Fibroblast of the conjunctiva (primary cell): Measurements from ENCODE around the gene NTPCR.

Experiments used
- DNase-seq: peaks from one replicate; pipeline ENCODE4 v3.0.0-alpha.2; 2010; ENCODE audit warnings: low read depth

Gene NTPCR

DNA sequence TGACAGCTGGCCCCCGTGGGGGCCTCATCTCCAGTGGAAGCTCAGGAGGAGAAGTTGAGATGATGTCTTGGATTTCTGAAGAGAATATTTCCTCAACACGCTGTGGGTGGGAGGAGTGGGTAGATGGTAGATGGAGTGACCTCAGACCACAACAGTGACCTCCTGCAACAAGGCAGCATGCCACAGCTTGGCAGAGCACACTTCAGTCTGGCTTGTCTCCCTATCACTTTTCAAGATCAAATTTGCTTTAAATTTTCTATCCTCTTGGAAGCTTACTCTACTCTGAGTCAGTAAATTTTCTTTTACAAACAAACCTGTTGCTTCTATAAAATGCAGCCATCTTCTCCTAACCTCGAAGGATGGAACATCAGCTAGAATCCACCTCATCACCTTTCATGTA lies 59.7 kb downstream of the NTPCR start:
- DNase-seq: no peak

GRCh38 chr1:233012021-233012420 lies 61.6 kb downstream of the NTPCR start:
- no peak for DNase-seq

DNA sequence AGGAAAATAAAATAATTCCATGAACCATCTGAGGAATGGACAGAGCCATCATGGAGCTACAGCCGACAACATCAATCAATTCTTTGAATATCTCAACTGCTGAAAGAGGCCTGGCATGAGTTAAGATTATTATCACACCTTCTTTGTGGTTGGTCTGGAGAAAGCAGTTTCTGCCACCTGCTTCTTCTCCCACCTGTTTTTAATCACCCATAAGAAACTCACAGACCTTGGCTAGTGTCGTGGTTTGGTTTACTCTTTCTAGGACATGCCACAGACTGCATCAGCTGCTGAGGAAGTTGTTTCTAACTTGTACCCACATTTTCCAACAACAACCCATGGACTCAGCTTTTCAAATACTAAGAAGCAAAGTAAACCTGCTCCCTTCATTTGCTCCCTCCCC lies 65.6 kb downstream of the NTPCR start:
- DNase-seq: no peak

GRCh38 chr1:233016798-233017197 lies 66.4 kb downstream of the NTPCR start:
- no peak for DNase-seq

- DNase-seq: no peak
Measured at GRCh38 chr1:233019083-233019482, 68.7 kb downstream of the NTPCR start.

DNA sequence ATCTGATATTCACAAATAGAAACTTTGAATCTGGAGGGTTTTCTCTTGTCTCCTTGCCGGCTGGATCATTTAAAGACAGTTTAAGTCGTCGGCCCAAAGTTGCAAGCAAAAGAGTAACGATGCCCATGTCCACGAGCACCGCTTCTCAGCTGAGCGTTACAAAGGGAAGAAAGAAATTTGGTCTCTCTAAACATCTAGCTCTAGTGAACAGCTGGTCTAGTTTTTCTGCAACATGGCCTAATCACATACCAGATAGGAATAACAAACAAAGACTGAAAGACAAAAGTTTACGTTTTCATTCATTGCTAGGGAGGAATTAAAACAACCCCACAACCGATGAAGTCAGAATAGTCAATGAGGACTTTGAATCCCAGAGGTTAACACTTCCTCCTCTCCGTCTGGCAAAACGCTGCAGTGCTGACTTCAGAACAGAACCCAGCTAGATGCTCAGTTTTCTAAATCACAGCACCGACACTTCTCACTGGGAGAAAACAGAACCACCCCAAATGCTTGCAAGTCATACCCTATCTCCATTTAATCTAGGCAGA lies 69.4 kb downstream of the NTPCR start:
- DNase-seq: peak; percentile 8

DNA sequence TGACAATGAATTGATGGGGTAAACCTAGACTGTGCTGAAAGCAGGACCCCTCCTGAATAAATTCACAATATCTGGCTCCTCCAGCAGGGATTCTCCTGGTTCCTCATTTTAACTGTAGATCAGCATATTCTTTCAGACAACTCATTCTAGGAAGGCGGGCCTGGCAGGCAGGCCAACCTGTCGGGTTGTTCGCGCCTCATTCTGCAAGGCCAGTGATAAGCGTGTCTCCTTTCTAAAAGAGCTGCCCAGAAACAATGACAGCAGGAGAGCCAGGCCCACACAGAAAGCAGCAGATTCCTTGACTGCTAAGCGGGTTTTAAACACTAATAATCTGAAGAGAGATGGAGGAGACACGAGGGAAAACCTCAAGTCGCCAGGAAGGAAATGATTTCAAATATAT lies 70.0 kb downstream of the NTPCR start:
- DNase-seq: no peak

DNA sequence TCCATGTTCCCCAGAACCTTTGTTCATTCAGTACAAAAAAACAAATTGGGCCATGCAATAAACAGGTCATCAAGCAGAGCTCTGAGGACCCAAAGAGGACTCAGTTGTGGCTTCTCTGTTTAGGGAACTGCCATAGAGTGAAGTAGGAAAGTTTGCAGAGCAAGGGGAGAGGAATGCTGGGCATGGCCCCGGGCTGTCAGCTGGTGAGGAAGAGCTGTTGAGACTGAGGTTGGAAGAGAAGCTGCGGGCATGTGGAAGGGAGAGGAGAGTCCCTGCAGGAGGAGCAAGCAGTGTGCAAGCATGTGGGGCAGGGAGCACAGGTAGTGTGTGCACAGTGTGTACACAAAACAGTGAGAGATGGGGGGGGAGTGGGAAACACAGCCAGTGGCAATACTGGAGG lies 71.8 kb downstream of the NTPCR start:
- DNase-seq: no peak

DNA sequence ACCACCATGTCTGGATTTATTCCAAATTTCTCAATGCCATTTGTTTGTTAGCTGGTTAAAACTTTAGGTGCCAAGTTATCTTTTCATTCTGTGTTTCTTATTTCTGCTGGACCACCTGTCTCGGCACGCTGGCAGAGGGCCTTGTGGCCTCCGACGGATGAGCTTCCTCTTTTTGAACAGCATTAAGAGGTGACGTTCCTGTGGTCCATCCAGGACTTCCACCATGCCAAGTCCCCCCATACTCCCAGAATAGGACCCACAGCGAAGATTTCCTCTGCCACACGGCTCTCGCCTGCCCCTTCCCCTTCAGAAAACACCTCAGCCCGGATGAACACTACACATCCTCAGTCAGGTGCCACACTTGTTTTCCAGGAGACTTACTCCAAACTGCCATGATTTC lies 73.8 kb downstream of the NTPCR start:
- DNase-seq: no peak

- DNase-seq: no peak
Measured at GRCh38 chr1:233025157-233025556, 74.7 kb downstream of the NTPCR start.

- no peak for DNase-seq
Measured at GRCh38 chr1:233025567-233025966, 75.2 kb downstream of the NTPCR start.

- DNase-seq: no peak
Measured at GRCh38 chr1:233027046-233027445, 76.6 kb downstream of the NTPCR start.

DNA sequence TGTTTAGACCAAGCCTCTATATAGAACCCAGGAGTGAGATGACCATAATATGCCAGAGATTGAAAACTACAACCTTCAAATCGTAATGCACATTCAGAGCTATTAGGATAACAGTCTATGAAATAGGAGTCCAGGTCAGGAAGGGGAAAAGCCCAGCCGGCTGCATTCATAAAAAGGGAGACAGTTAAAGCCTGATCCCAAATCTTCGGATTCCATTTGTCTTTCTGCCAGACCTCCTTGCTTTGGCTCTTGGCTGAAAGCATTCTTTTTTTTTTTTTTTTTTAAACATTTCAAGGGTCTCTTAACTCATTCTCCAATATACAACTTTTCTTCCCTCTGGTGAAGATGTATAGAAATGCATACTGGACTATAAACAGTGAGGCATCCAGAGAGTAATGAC lies 81.1 kb downstream of the NTPCR start:
- no peak for DNase-seq

- no peak for DNase-seq
Measured at GRCh38 chr1:233032916-233033315, 82.5 kb downstream of the NTPCR start.

DNA sequence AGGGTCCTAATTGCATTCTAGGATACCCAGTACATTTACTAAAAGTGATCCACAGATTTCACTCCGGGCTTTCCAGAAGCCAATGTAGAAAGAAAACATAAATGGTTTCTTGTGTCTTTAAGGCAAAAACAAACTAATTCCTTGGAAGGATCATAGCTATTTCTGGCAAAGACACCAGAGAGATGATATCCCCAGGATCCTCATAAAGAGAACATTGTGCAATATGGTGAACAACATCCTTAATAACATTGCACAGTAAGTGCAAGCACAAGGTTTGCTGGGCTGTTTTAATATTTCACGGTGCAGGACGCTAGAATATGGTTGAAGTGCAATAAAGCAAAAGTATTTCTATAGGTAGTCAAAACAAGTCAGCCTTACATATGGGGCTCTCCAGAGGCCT lies 83.0 kb downstream of the NTPCR start:
- peak; percentile 48 for DNase-seq
